SU-DHL-6 (cell line): ENCODE measurements around the gene DISP3.

Experiments used
- H2AFZ ChIP-seq: fragments of 200-600 bp; sonication (generic); 2 replicates; pipeline ENCODE4 v1.6.1; 2014; ENCODE audit warnings: low read depth, mild to moderate bottlenecking, moderate library complexity, mixed read lengths, antibody characterized with exemption, low read length; ENCODE audit not compliant: severe bottlenecking
- H3F3A ChIP-seq: fragments of 200-600 bp; shearing (Covaris generic); 2 replicates; pipeline ENCODE4 v1.6.0; 2016; ENCODE audit warnings: antibody characterized with exemption, mild to moderate bottlenecking; ENCODE audit not compliant: insufficient read depth
- H3K27ac ChIP-seq: fragments of 200-600 bp; sonication (generic); 2 replicates; pipeline ENCODE4 v1.5.1; 2016; ENCODE audit warnings: low read depth, mild to moderate bottlenecking, low read length, moderate library complexity, mixed read lengths
- H3K27me3 ChIP-seq: fragments of 200-600 bp; sonication (generic), shearing (Covaris generic); 2 replicates; pipeline ENCODE4 v1.6.0; 2014; ENCODE audit warnings: mild to moderate bottlenecking, low read length
- H3K36me3 ChIP-seq: fragments of 200-600 bp; sonication (generic); 2 replicates; pipeline ENCODE4 v1.6.1; 2014; ENCODE audit warnings: mild to moderate bottlenecking, low read length, mixed read lengths
- H3K4me2 ChIP-seq: fragments of 300-600, 200-600 bp; shearing (Covaris generic), sonication (generic); 2 replicates; pipeline ENCODE4 v1.6.0; 2014; ENCODE audit warnings: low read length, low read depth, mild to moderate bottlenecking; ENCODE audit not compliant: poor library complexity, severe bottlenecking
- H3K4me3 ChIP-seq: fragments of 200-600 bp; sonication (generic); 2 replicates; pipeline ENCODE4 v1.5.1; 2014; ENCODE audit warnings: antibody characterized with exemption, low read length, mild to moderate bottlenecking, mixed read lengths; ENCODE audit not compliant: insufficient read depth, poor library complexity, severe bottlenecking
- H3K79me2 ChIP-seq: fragments of 200-600 bp; sonication (generic); 2 replicates; pipeline ENCODE4 v1.6.1; 2014; ENCODE audit warnings: mild to moderate bottlenecking, low read length, moderate library complexity; ENCODE audit not compliant: insufficient read depth
- H3K9ac ChIP-seq: fragments of 200-600 bp; sonication (generic); 2 replicates; pipeline ENCODE4 v1.7.0; 2014; ENCODE audit warnings: mild to moderate bottlenecking, low read length
- H3K9me2 ChIP-seq: fragments of 200-600 bp; sonication (generic); replicated peaks from 2 replicates; pipeline ENCODE4 v1.6.1; 2014; ENCODE audit warnings: low read length; ENCODE audit not compliant: insufficient read depth
- H3K9me3 ChIP-seq: fragments of 200-600 bp; sonication (generic); 2 replicates; pipeline ENCODE4 v1.6.1; 2014; ENCODE audit warnings: low read length, mixed read lengths; ENCODE audit not compliant: insufficient read depth
- H4K20me1 ChIP-seq: fragments of 200-600 bp; sonication (generic); 2 replicates; pipeline ENCODE4 v1.6.1; 2014; ENCODE audit warnings: low read depth, mild to moderate bottlenecking, antibody characterized with exemption, low read length, moderate library complexity, mixed read lengths
- CTCF ChIP-seq: fragments of 200-600 bp; sonication (generic); IDR thresholded peaks from one replicate; pipeline ENCODE4 v1.5.1; 2017; ENCODE audit warnings: antibody characterized with exemption, mild to moderate bottlenecking, low read length, moderate library complexity; ENCODE audit not compliant: insufficient read depth, poor library complexity, severe bottlenecking
- EZH2phosphoT487 ChIP-seq: fragments of 200-600 bp; sonication (generic), shearing (Covaris generic); conservative IDR thresholded peaks from 2 replicates; pipeline ENCODE4 v1.6.1; 2018; ENCODE audit warnings: mild to moderate bottlenecking, antibody characterized with exemption, low read length, moderate library complexity, mixed read lengths

The DISP3 gene

GRCh38 chr1:11535316-11535715 lies 56.4 kb downstream of the DISP3 start:
- no peaks in the 10 kb centered on the region for H3K36me3 ChIP-seq
- no peak overlapping the region for H2AFZ ChIP-seq
- no peaks in the 10 kb centered on the region for H3K9me2 ChIP-seq
- no peaks in the 10 kb centered on the region for H4K20me1 ChIP-seq
- H3K79me2 ChIP-seq, result no peaks in the 10 kb centered on the region
- H3K27me3 ChIP-seq, result no peaks in the 10 kb centered on the region
- H3F3A ChIP-seq, result no peaks in the 10 kb centered on the region
- no peak overlapping the region for H3K4me3 ChIP-seq
- H3K9ac ChIP-seq, result no peak overlapping the region
- no peak overlapping the region for H3K4me2 ChIP-seq
- no peaks in the 10 kb centered on the region for H3K9me3 ChIP-seq
- no peak overlapping the region for H3K27ac ChIP-seq
- TF ChIP-seq CTCF (no peak), EZH2phosphoT487 (no peak)

- no peaks in the 10 kb centered on the region for H3K9me2 ChIP-seq
- no peaks in the 10 kb centered on the region for H3K27me3 ChIP-seq
- no peaks in the 10 kb centered on the region for H3K79me2 ChIP-seq
- no peaks in the 10 kb centered on the region for H3K36me3 ChIP-seq
- H3K9me3 ChIP-seq, result no peaks in the 10 kb centered on the region
- H2AFZ ChIP-seq, result no peak overlapping the region
- no peaks in the 10 kb centered on the region for H3F3A ChIP-seq
- no peak overlapping the region for H3K4me2 ChIP-seq
- H3K27ac ChIP-seq, result no peak overlapping the region
- no peak overlapping the region for H3K4me3 ChIP-seq
- no peak overlapping the region for H3K9ac ChIP-seq
- no peak for TF ChIP-seq CTCF
- TF ChIP-seq EZH2phosphoT487, result no peak
- H4K20me1 ChIP-seq, result no peaks in the 10 kb centered on the region
Observed at GRCh38 chr1:11535761-11536572, 57.0 kb downstream of the DISP3 start.

GRCh38 chr1:11536573-11537379 lies 57.8 kb downstream of the DISP3 start:
- no peak for TF ChIP-seq EZH2phosphoT487
- no peak for TF ChIP-seq CTCF
- no peak overlapping the region for H3K4me2 ChIP-seq

More at GRCh38 chr1:11536573-11537379, 57.8 kb downstream of the DISP3 start:
- Histone ChIP-seq H3K27ac (no peak overlapping the region), H3K9me2 (no peaks in the 10 kb centered on the region), H2AFZ (no peak overlapping the region), H3K79me2 (no peaks in the 10 kb centered on the region), H4K20me1 (no peaks in the 10 kb centered on the region), H3F3A (no peaks in the 10 kb centered on the region), H3K36me3 (no peaks in the 10 kb centered on the region), H3K4me3 (no peak overlapping the region), H3K27me3 (no peaks in the 10 kb centered on the region), H3K9ac (no peak overlapping the region), H3K9me3 (no peaks in the 10 kb centered on the region)
